Astrocyte of the hippocampus (primary cell): Measurements from ENCODE around the gene PLA2G6.
"Not testable (repeated sequence)": the region's sequence is repeated elsewhere in the genome, so short reads cannot be mapped to it uniquely, and the experiment has no call there.

ENCODE experiments used
- DNase-seq: peaks from one replicate; pipeline ENCODE4 v3.0.0; 2011; ENCODE audit warnings: low read depth, low spot score

Gene PLA2G6

DNA sequence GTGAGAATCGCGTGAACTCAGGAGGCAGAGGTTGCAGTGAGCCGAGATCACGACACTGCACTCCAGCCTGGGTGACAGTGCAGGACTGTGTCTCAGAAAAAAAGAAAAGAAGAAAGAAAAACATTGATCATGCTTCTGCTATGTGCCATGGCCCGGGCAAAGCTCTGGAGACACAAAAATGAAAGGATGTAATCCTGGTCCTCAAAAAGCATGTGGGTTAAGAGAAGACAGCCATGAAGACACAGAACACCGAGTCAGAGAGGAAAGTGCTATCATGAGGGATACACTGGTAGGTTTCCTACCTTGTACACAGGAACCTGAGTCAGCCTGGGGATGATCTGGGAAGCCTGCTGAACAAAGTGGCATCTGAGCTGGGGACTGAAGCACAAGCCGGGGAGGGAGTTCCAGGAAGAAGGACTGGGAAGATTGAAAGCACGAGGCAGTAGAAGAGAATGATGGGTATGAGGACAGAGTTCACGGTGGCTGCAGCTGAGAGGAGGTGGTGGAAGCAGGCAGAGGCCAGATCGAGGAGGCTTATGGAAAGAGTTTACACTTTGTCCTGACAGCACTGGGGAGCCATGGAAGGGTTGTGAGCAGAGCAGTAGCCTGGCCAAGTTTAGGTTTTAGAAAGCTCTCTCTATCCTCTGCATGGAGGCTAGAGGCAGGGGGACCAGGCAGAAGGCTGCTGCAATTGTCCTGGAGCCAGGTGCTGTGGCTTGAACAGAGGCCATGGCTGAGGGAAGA, 10.3 kb upstream of the PLA2G6 start:
- no peak for DNase-seq

GRCh38 chr22:38191055-38191454, 9.4 kb upstream of the PLA2G6 start:
- DNase-seq, result no peak

- DNase-seq, result no peak
Observed at GRCh38 chr22:38190581-38190980, 9.0 kb upstream of the PLA2G6 start.

GRCh38 chr22:38189104-38189503, 7.5 kb upstream of the PLA2G6 start:
- DNase-seq, result no peak

DNA sequence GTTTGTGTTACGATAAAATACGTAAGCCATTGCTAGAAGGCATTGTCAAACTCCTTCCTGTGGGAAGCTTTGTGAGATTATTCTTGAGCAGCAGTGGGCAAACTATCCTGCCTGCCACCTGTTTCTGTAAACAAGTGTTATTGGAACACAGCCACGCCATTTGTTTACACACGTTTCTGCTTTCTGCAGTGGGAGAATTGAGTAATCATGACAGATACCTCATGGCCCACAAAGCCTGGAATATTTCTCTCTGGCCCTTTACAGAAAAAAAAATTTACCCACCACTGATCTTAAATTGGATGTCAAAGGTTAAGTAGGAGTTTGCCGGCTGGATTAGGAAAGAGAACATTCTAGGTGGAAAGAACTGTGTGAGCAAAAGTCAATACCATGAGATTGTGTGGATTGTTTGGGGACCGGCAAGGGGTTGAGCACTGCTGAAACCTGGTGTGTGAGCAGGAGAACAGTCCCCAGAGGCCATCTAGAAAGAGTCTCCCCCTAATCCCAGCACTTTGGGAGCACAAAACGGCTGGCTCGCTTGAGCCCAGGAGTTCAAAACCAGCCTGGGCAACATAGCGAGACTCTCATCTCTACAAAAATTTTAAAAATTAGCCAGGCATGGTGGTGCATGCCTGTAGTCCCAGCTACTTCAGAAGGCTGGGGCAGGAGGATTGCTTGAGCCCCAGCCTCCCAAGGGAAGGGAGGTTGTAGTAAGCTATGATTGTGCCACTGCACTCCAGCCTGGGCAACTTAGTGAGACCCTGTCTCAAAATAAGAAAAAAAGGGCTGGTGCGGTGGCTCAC, 6.0 kb upstream of the PLA2G6 start:
- DNase-seq, result no peak

DNA sequence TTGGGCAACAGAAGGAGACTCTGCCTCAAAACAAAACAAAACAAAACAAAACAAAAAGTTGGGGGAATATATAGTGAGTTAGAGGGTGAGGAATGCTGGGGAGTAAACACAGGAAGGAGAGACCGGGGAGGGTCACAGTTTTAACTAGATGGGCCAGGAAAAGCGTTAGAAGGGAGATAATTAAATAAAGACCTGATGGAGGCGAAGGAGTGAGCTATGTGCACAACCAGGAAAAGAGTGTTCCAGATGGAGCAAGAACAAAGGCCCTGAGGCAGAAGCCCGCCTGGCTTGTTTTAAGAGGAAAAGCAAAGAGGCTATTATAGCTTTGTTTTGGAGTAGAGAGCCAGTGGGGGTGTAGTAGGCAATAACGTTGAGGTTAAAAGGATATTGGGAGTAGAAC, 4.8 kb upstream of the PLA2G6 start:
- DNase-seq, result no peak

DNA sequence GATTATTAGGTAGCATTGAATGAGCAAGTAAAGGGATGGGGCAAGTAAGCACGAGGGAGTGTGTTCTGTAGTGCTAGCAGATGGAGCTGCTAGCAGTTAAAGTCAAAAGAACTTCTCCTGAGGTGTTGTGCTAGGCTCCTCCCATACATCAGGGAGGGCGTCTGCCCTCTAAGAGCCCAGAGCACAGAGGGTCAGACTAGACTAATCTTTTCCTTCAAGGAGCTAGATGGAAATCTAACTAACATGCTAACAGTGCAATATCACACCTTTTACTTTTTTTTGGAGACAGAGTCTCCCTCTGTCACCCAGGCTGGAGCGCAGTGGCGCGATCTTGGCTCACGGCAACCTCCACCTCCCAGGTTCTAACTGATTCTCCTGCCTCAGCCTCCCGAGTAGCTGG, 3.2 kb upstream of the PLA2G6 start:
- no peak for DNase-seq

DNA sequence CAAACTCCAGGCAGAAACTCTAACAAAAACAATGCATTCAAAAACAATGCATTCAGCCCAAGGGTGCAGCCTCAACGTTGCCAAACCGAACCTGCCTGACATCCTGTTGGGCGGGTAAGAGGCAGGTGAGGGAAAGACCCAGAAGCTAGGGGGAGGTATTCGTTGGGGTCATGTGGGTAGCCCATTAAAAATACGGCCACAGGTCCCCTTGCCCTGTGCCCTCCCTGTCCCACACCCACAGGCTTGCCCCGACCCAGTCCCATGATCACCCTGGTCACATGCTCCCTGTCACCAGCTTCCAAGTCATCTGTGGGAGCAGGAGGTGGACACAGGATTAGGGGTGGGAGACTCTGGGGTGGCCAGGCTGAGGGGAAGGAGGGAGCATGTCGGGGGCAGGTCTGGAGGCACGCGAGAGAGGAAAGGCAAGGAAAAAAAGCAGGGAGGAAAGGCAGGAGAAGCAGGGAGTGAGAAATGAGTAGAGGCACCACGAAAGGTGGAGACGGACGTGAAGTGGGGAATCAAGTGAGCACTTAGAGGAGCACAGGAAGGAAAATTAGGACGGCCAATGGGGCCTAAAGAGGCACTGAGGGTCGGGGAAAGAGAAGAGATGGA, 683 bp downstream of the PLA2G6 start:
- peak; percentile 34 for DNase-seq

DNA sequence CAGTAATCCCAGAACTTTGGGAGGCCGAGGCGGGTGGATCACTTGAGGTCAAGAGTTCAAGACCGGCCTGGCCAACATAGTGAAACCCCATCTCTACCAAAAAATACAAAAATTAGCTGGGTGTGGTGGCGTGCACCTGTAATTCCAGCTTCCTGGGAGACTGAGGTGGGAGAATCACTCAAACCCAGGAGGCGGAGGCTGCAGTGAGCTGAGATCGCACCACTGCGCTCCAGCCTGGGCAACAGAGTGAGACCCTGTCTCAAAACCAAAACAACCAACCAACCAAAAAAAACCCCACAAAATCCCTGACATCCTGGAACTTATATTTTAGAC, 3.1 kb downstream of the PLA2G6 start:
- not testable (repeated sequence) for DNase-seq

GRCh38 chr22:38177926-38178604, 3.6 kb downstream of the PLA2G6 start:
- DNase-seq, result peak; percentile 89

DNA sequence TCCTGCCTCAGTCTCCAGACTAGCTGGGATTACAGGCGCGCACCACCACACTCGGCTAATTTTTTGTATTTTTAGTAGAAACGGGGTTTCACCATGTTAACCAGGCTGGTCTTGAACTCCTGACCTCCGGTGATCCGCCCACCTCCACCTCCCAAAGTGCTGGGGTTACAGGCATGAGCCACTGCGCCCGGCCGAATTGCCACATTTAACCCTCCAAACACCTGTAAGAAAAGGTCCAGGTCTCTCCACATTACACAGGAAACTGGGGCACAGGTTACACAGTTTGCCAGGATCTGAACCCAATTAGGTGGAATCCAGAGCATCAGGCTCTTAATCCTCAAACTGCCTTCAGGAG, 4.1 kb downstream of the PLA2G6 start:
- DNase-seq, result not testable (repeated sequence)

DNA sequence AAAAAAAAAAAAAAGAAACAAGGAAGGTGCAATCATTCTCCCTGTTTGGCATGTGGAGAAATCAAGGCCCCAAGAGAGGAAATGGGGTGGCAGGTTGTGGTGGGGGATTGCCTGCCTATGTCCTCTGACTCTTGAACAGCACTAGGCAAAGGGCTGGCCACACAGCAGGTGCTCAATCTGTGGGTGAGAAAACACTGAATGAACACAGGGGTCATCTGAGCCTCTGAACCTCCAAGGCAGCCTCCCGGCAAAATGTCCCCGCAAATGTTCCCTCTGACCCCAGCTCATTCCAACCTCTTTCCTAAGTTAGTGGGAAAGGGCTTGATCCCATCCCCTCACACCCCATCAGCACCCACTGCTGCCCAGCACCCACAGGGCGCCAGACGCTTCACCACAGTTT, 4.6 kb downstream of the PLA2G6 start:
- no peak for DNase-seq

DNA sequence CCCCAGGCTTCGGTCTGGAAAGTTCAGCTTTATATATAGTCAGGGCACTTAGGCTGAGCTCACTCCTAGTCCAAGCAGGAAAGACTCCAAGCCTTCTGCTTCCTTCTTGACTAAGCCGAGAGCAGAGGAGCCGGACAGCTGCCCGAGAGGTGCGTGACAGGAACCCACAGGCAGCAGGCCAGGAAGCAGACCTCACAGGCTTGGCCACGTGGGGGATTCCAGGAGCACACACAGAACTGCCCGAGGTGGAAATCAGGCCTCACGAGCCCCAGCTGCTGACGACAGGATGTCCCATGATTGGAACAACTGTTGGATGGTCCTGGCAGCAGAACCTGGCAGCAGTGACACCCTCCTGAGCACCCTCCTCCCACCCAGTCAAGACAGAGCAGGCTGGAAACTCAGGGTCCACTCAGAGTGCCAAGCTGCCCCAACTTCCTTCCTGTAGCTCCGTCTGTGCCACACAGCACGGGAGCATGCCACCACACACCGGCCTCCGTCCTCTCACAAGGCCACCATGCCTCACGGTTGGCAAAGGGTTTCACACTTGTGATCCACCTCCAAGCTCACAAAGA, 5.4 kb downstream of the PLA2G6 start:
- DNase-seq, result peak; percentile 77

- no peak for DNase-seq
Observed at GRCh38 chr22:38175206-38176118, 6.2 kb downstream of the PLA2G6 start.

DNA sequence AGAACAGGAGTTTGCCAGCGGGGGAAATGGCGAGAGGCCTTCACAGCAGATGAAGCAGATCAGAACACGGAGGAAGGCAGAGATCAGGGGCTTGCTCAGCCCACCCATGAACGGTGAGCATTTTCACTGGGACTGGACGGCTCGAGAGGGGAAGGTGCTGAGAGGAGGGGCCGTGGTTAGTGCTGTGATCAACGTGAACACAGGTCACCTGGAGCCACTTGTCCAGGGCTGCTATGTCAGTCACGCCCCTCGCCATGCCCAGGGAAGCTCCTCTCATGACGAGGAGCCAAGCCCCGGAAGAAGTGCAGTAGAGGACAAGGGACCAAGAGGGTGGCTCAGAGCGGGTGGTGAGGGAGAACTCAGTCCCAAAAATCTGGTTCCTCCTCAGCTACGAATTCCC, 7.0 kb downstream of the PLA2G6 start:
- no peak for DNase-seq

DNA sequence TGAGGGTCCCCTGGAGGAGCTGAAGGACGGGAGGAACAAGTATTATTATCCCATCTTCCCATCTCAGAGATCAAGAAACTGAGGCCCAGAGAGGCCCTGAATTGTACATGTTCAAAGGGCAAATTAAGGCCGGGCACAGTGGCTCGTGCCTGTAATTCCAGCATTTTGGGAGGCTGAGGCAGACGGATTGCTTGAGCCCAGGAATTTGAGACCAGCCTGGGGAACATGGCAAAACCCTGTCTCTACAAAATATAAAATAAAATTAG, 8.1 kb downstream of the PLA2G6 start:
- no peak for DNase-seq

GRCh38 chr22:38172832-38173640, 8.6 kb downstream of the PLA2G6 start:
- DNase-seq, result peak; percentile 84

GRCh38 chr22:38171927-38172831, 9.5 kb downstream of the PLA2G6 start:
- peak; percentile 23 for DNase-seq

GRCh38 chr22:38170469-38170868, 11.2 kb downstream of the PLA2G6 start:
- no peak for DNase-seq
